Stromal cell of bone marrow (primary cell): Measurements from ENCODE around the gene ECT2.
"Not testable (repeated sequence)": the region's sequence is repeated elsewhere in the genome, so short reads cannot be mapped to it uniquely, and the experiment has no call there.

Source experiments
- DNase-seq: peaks from one replicate; pipeline ENCODE4 v3.0.0-alpha.2; 2012; ENCODE audit warnings: low read depth

ECT2 gene

GRCh38 chr3:172856795-172857742, 106.5 kb downstream of the ECT2 start:
- DNase-seq, result no peak

GRCh38 chr3:172859041-172859440, 108.5 kb downstream of the ECT2 start:
- DNase-seq, result no peak

GRCh38 chr3:172866726-172867350, 116.3 kb downstream of the ECT2 start:
- DNase-seq, result not testable (repeated sequence)

GRCh38 chr3:172868582-172869200, 118.2 kb downstream of the ECT2 start:
- DNase-seq, result no peak

GRCh38 chr3:172869368-172869771, 118.8 kb downstream of the ECT2 start:
- DNase-seq, result no peak

GRCh38 chr3:172869784-172870518, 119.4 kb downstream of the ECT2 start:
- no peak for DNase-seq
